GM19239 (cell line): ENCODE measurements around the gene VILL.

Source experiments
- DNase-seq: peaks from one replicate; pipeline ENCODE4 v3.0.0; 2011; ENCODE audit warnings: low spot score; ENCODE audit not compliant: insufficient read length
- FAIRE-seq: peaks from 2 replicates; lab custom pipeline; 2011; peaks lifted over from hg19 to GRCh38; lab: Jason Lieb, UNC

VILL gene

GRCh38 chr3:37990527-37990926 is at the start of gene VILL:
VILL (plus strand) TSS chr3:37990786; CDS start chr3:37993673, 2,887 bp downstream.
- no peak for DNase-seq
- no peak for FAIRE-seq

- no peak for FAIRE-seq
Measured at GRCh38 chr3:37941608-37942508, 48.7 kb upstream of the VILL start.

GRCh38 chr3:37942646-37943045 is 47.9 kb upstream of the VILL start:
- no peak for FAIRE-seq
- no peak for DNase-seq

More at GRCh38 chr3:37941608-37942508, 48.7 kb upstream of the VILL start:
- DNase-seq, result no peak

- FAIRE-seq (no peak), DNase-seq (no peak)
Measured at GRCh38 chr3:37943126-37943525, 47.5 kb upstream of the VILL start.

- FAIRE-seq (no peak), DNase-seq (no peak)
Measured at GRCh38 chr3:37943631-37944314, 46.8 kb upstream of the VILL start.

- no peak for FAIRE-seq
- DNase-seq, result no peak
Measured at GRCh38 chr3:37944391-37944842, 46.2 kb upstream of the VILL start.

GRCh38 chr3:37945156-37945806 is 45.3 kb upstream of the VILL start:
- no peak for FAIRE-seq
- DNase-seq, result no peak

GRCh38 chr3:37945807-37946530 is 44.6 kb upstream of the VILL start:
- FAIRE-seq (no peak), DNase-seq (no peak)

- DNase-seq, result no peak
- FAIRE-seq, result no peak
Measured at GRCh38 chr3:37946531-37946889, 44.1 kb upstream of the VILL start.

GRCh38 chr3:37949866-37950265 is 40.7 kb upstream of the VILL start:
- FAIRE-seq, result no peak
- DNase-seq, result no peak

- no peak for FAIRE-seq
- no peak for DNase-seq
Measured at GRCh38 chr3:37952564-37952963, 38.0 kb upstream of the VILL start.

- DNase-seq (no peak), FAIRE-seq (no peak)
Measured at GRCh38 chr3:37953226-37953625, 37.4 kb upstream of the VILL start.

- DNase-seq (no peak), FAIRE-seq (no peak)
Measured at GRCh38 chr3:37953707-37954394, 36.7 kb upstream of the VILL start.

- DNase-seq, result no peak
- no peak for FAIRE-seq
Measured at GRCh38 chr3:37954881-37955280, 35.7 kb upstream of the VILL start.

- DNase-seq, result no peak
- no peak for FAIRE-seq
Measured at GRCh38 chr3:37955918-37956707, 34.5 kb upstream of the VILL start.

- FAIRE-seq, result peak; percentile 54
- DNase-seq, result no peak
Measured at GRCh38 chr3:37956723-37957538, 33.7 kb upstream of the VILL start.

GRCh38 chr3:37957539-37957936 is 33.0 kb upstream of the VILL start:
- no peak for DNase-seq
- no peak for FAIRE-seq
